Measurements from ENCODE around the gene FAM107B.

DNA sequence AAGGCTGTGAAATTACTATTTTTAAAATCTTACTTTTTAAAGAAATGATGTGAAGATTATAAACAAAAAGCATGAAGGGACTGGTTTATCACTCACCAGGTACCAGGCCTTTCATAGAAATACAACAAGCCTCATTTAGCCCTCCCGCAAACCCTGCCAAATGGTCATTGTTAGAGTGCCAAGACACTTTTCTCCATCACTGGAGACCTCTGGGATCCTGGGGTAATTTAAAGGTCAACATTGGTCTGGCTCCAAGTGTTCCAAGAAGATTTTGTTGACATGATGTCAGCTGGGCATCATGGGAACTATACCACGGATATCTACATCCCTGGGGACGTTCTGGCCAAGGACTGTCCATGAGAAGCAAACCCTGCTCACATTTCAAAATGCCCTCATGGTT is 306.0 kb downstream of the FAM107B start:
- TF ChIP-seq, protein P1, sequence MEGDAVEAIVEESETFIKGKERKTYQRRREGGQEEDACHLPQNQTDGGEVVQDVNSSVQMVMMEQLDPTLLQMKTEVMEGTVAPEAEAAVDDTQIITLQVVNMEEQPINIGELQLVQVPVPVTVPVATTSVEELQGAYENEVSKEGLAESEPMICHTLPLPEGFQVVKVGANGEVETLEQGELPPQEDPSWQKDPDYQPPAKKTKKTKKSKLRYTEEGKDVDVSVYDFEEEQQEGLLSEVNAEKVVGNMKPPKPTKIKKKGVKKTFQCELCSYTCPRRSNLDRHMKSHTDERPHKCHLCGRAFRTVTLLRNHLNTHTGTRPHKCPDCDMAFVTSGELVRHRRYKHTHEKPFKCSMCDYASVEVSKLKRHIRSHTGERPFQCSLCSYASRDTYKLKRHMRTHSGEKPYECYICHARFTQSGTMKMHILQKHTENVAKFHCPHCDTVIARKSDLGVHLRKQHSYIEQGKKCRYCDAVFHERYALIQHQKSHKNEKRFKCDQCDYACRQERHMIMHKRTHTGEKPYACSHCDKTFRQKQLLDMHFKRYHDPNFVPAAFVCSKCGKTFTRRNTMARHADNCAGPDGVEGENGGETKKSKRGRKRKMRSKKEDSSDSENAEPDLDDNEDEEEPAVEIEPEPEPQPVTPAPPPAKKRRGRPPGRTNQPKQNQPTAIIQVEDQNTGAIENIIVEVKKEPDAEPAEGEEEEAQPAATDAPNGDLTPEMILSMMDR (IDR thresholded peaks at IDR 0.05): no peak
- TF ChIP-seq POLR2AphosphoS5 (IDR thresholded peaks at IDR 0.05): no peak

All from breast epithelium (tissue), 3 donors.